ENCODE results near the gene SH2D1A.

DNA sequence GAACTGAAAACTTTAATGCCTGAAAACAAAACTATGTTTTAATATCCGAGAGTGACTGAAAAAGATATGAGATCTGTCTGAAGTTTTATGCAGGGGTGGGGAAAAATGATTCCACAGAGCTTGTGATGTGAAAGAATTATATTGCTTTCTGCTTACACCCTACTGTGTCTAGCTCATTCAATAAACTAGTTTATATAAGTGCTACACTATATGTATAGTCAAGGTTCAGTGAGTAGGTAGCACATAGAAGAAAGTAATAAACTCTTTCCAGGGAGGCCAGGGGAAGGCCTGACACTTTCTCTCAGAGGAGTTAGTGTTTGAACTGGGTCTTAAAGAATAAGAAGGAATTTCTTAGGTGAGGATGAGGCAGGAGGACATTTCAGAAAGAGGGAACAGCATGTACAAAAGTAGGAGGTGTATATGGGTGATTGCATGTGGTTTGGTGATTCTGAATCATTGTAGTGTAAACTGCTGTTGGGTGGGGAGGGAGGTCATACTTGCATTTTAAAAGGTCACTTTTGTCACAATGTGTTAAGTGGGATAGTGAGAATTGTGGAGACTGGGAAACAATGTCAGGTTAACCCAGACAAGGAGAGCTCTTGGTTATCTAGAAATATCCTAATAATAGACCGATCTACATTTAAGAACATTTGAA lies 39.0 kb upstream of the SH2D1A start:
- TF ChIP-seq, protein P1, sequence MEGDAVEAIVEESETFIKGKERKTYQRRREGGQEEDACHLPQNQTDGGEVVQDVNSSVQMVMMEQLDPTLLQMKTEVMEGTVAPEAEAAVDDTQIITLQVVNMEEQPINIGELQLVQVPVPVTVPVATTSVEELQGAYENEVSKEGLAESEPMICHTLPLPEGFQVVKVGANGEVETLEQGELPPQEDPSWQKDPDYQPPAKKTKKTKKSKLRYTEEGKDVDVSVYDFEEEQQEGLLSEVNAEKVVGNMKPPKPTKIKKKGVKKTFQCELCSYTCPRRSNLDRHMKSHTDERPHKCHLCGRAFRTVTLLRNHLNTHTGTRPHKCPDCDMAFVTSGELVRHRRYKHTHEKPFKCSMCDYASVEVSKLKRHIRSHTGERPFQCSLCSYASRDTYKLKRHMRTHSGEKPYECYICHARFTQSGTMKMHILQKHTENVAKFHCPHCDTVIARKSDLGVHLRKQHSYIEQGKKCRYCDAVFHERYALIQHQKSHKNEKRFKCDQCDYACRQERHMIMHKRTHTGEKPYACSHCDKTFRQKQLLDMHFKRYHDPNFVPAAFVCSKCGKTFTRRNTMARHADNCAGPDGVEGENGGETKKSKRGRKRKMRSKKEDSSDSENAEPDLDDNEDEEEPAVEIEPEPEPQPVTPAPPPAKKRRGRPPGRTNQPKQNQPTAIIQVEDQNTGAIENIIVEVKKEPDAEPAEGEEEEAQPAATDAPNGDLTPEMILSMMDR (IDR thresholded peaks at IDR 0.05 in 4 of 5, conservative IDR thresholded peaks at IDR 0.05 in 1 of 5): no peak
- no peak for TF ChIP-seq POLR2A (IDR thresholded peaks at IDR 0.05)
